ENCODE results near the gene PNPO.

Gene PNPO

GRCh38 chr17:47970725-47971499 lies 29.5 kb downstream of the PNPO start, which contains the start of gene CDK5RAP3:
Gene CDK5RAP3 (plus strand): TSS chr17:47971113. CDS start chr17:47971147, 34 bp downstream.
- ATAC-seq (ENCODE audit: insufficient read depth, low read depth): peak; percentile 94
- no peaks in the 10 kb centered on the region for H3K9me3 ChIP-seq (ENCODE audit: insufficient read depth, low read length, severe bottlenecking)
- H3K4me2 ChIP-seq (ENCODE audit: insufficient read depth, low read length): peak within 1 kb of the TSS; percentile 82
- H3K4me3 ChIP-seq (ENCODE audit: low read depth in 1 of 2, low read length in 2 of 2): peak within 1 kb of the TSS; percentile 69 to 91
- peak within 1 kb of the TSS; percentile 98 for H2AFZ ChIP-seq (ENCODE audit: low read depth, low read length)
- H3K27ac ChIP-seq (ENCODE audit: low read length): peak within 1 kb of the TSS; percentile 88
- no peaks in the 10 kb centered on the region for H4K20me1 ChIP-seq (ENCODE audit: insufficient read depth, low read length)
- peak within 1 kb of the TSS; percentile 76 for H3K9ac ChIP-seq (ENCODE audit: low read depth, low read length)
- no peak for TF ChIP-seq EZH2 (IDR thresholded peaks at IDR 0.05; ENCODE audit: borderline replicate concordance, low read depth, low read length, severe bottlenecking)
- TF ChIP-seq CTCF (IDR thresholded peaks at IDR 0.05; ENCODE audit: borderline replicate concordance, extremely low read depth, low read length, poor library complexity, severe bottlenecking): peak; percentile 89
- no peaks in the 10 kb centered on the region for H3K27me3 ChIP-seq (ENCODE audit: insufficient read depth, low read length, poor library complexity)
- peaks cover 32% of the 10 kb centered on the region for H3K4me1 ChIP-seq (ENCODE audit: insufficient read depth, low read length)
- H3K79me2 ChIP-seq (ENCODE audit: insufficient read depth, low read length): peaks cover 21% of the 10 kb centered on the region
- peak; percentile 99 for DNase-seq
- H3K36me3 ChIP-seq (ENCODE audit: insufficient read depth, low read length): peaks cover 27% of the 10 kb centered on the region

- Histone ChIP-seq H4K20me1 (ENCODE audit: insufficient read depth, low read length) (0 out of 2 replicates have a peak, but pooled peaks cover 2% of the 10 kb centered on the region), H3K4me3 (ENCODE audit: low read depth in 1 of 2, low read length in 2 of 2) (no peak overlapping the region), H3K27me3 (ENCODE audit: insufficient read depth, low read length, poor library complexity) (no peaks in the 10 kb centered on the region), H3K4me2 (ENCODE audit: insufficient read depth, low read length) (no peak overlapping the region), H3K9ac (ENCODE audit: low read depth, low read length) (no peak overlapping the region), H3K79me2 (ENCODE audit: insufficient read depth, low read length) (peaks cover 21% of the 10 kb centered on the region), H3K4me1 (ENCODE audit: insufficient read depth, low read length) (peaks cover 32% of the 10 kb centered on the region), H3K9me3 (ENCODE audit: insufficient read depth, low read length, severe bottlenecking) (no peaks in the 10 kb centered on the region), H3K36me3 (ENCODE audit: insufficient read depth, low read length) (peaks cover 49% of the 10 kb centered on the region), H3K27ac (ENCODE audit: low read length) (no peak overlapping the region), H2AFZ (ENCODE audit: low read depth, low read length) (no peak overlapping the region)
- ATAC-seq (ENCODE audit: insufficient read depth, low read depth): no peak
- TF ChIP-seq EZH2 (IDR thresholded peaks at IDR 0.05; ENCODE audit: borderline replicate concordance, low read depth, low read length, severe bottlenecking) (no peak), CTCF (IDR thresholded peaks at IDR 0.05; ENCODE audit: borderline replicate concordance, extremely low read depth, low read length, poor library complexity, severe bottlenecking) (no peak)
- DNase-seq: no peak
Measured at GRCh38 chr17:47973541-47973940, 32.2 kb downstream of the PNPO start.

GRCh38 chr17:47975189-47975822 lies 33.9 kb downstream of the PNPO start:
- no peak overlapping the region for H3K27ac ChIP-seq (ENCODE audit: low read length)
- TF ChIP-seq EZH2 (IDR thresholded peaks at IDR 0.05; ENCODE audit: borderline replicate concordance, low read depth, low read length, severe bottlenecking): no peak
- TF ChIP-seq CTCF (IDR thresholded peaks at IDR 0.05; ENCODE audit: borderline replicate concordance, extremely low read depth, low read length, poor library complexity, severe bottlenecking): no peak
- H3K4me3 ChIP-seq (ENCODE audit: low read depth in 1 of 2, low read length in 2 of 2): no peak overlapping the region
- no peak overlapping the region for H3K4me2 ChIP-seq (ENCODE audit: insufficient read depth, low read length)
- H4K20me1 ChIP-seq (ENCODE audit: insufficient read depth, low read length): 0 out of 2 replicates have a peak, but pooled peaks cover 6% of the 10 kb centered on the region
- H3K9ac ChIP-seq (ENCODE audit: low read depth, low read length): no peak overlapping the region
- ATAC-seq (ENCODE audit: insufficient read depth, low read depth) (no peak), DNase-seq (no peak)
- peaks cover 26% of the 10 kb centered on the region for H3K4me1 ChIP-seq (ENCODE audit: insufficient read depth, low read length)
- H3K79me2 ChIP-seq (ENCODE audit: insufficient read depth, low read length): peaks cover 21% of the 10 kb centered on the region
- H2AFZ ChIP-seq (ENCODE audit: low read depth, low read length): no peak overlapping the region
- H3K27me3 ChIP-seq (ENCODE audit: insufficient read depth, low read length, poor library complexity): no peaks in the 10 kb centered on the region
- no peaks in the 10 kb centered on the region for H3K9me3 ChIP-seq (ENCODE audit: insufficient read depth, low read length, severe bottlenecking)
- H3K36me3 ChIP-seq (ENCODE audit: insufficient read depth, low read length): peaks cover 67% of the 10 kb centered on the region
